K562 (cell line): ENCODE results near the gene TMEM158. TPM values are rescaled to one million over a fixed set of nuclear protein-coding genes. Genes with fewer than 3 reads are reported as not detected.

Experiments
- ARNT ChIP-seq, 2 experiments: fragments of 450-650 bp; IDR thresholded peaks; 2 replicates each; pipeline ENCODE4 v1.6.1; 2016; ENCODE audit warnings: mild to moderate bottlenecking in 1 of 2
- ATF3 ChIP-seq, 2 experiments: fragments of 450-650 bp in 1 of 2; sonication (generic) in 1 of 2; formaldehyde crosslinking in 1 of 2; IDR thresholded peaks in 1 of 2; conservative IDR thresholded peaks in 1 of 2; 2 replicates each; pipeline versions ENCODE4 v1.6.1 to v1.8.1; 2016 to 2023; ENCODE audit warnings: mild to moderate bottlenecking in 2 of 2, moderate library complexity in 2 of 2, inconsistent platforms in 1 of 2, missing genetic modification reagents in 1 of 2
- ATF6 ChIP-seq: sonication (generic); formaldehyde crosslinking; IDR thresholded peaks from 2 replicates; pipeline ENCODE4 v1.4.0; 2020; ENCODE audit warnings: mild to moderate bottlenecking, missing genetic modification reagents
- BRD4 ChIP-seq: fragments of 200-600 bp; sonication (generic); IDR thresholded peaks from 2 replicates; pipeline ENCODE4 v1.6.1; 2017; ENCODE audit warnings: inconsistent platforms
- CXXC5 ChIP-seq: fragments of 250-450 bp; sonication (Bioruptor Pico); IDR thresholded peaks from 2 replicates; pipeline ENCODE4 v1.8.0; 2022; ENCODE audit warnings: inconsistent platforms, mild to moderate bottlenecking, moderate library complexity
- EP300 ChIP-seq: IDR thresholded peaks from 2 replicates; pipeline ENCODE4 v1.6.1; 2012; ENCODE audit warnings: low read length, improper control_type of control experiment
- ESRRB ChIP-seq: fragments of 250-450 bp; sonication (Bioruptor Pico); IDR thresholded peaks from 2 replicates; pipeline ENCODE4 v1.5.0; 2020; ENCODE audit warnings: mild to moderate bottlenecking, moderate library complexity, borderline replicate concordance
- KHSRP ChIP-seq: fragments of 450-650 bp; IDR thresholded peaks from 2 replicates; pipeline ENCODE4 v1.6.1; 2017
- L3MBTL2 ChIP-seq: fragments of 450-650 bp; IDR thresholded peaks from 2 replicates; pipeline ENCODE4 v1.6.1; 2016; ENCODE audit warnings: mild to moderate bottlenecking, moderate library complexity
- MAX ChIP-seq: sonication (generic); formaldehyde crosslinking; IDR thresholded peaks from 2 replicates; pipeline ENCODE4 v1.9.0; 2022; ENCODE audit warnings: mild to moderate bottlenecking, missing genetic modification reagents
- NRF1 ChIP-seq, 2 experiments: fragments of 450-650 bp; IDR thresholded peaks in 1 of 2; conservative IDR thresholded peaks in 1 of 2; 2 replicates each; pipeline ENCODE4 v1.6.1; 2014; ENCODE audit warnings: mild to moderate bottlenecking in 2 of 2
- POLR2H ChIP-seq: IDR thresholded peaks from 2 replicates; pipeline ENCODE4 v1.6.1; 2016; ENCODE audit warnings: missing genetic modification characterization, low read depth, mild to moderate bottlenecking, control low read depth, missing compliant biosample characterization, moderate library complexity
- TBP ChIP-seq: optimal IDR thresholded peaks from 2 replicates; pipeline ENCODE3; 2011; ENCODE audit warnings: low read depth, low read length, improper control_type of control experiment
- TCF7 ChIP-seq: sonication (generic); IDR thresholded peaks from 2 replicates; pipeline ENCODE4 v1.6.1; 2016; ENCODE audit warnings: antibody characterized with exemption, borderline replicate concordance
- TFAP4 ChIP-seq: sonication (generic); formaldehyde crosslinking; IDR thresholded peaks from 2 replicates; pipeline ENCODE4 v1.8.0; 2022; ENCODE audit warnings: missing genetic modification reagents, mild to moderate bottlenecking, moderate library complexity, borderline replicate concordance
- THRAP3 ChIP-seq: fragments of 450-650 bp; IDR thresholded peaks from 2 replicates; pipeline ENCODE4 v1.6.1; 2016; ENCODE audit warnings: mild to moderate bottlenecking, inconsistent platforms, borderline replicate concordance
- ZBTB12 ChIP-seq: fragments of 250-450 bp; sonication (Bioruptor Pico); IDR thresholded peaks from 2 replicates; pipeline ENCODE4 v1.4.0; 2020
- ZBTB8A ChIP-seq: fragments of 450-650 bp; IDR thresholded peaks from 2 replicates; pipeline ENCODE4 v1.6.1; 2018; ENCODE audit warnings: mild to moderate bottlenecking, moderate library complexity; ENCODE audit not compliant: partially characterized antibody
- ZBTB9 ChIP-seq: fragments of 450-650 bp; formaldehyde crosslinking; IDR thresholded peaks from 2 replicates; pipeline ENCODE4 v1.4.0; 2020; ENCODE audit warnings: mild to moderate bottlenecking, moderate library complexity
- ZNF311 ChIP-seq: fragments of 250-450 bp; sonication (Bioruptor Pico); IDR thresholded peaks from 2 replicates; pipeline ENCODE4 v1.4.0; 2020; ENCODE audit warnings: mild to moderate bottlenecking, moderate library complexity
- polyA plus RNA-seq, 8 experiments: library from polyadenylated mRNA; depleted of rRNA in 4 of 8; stranded (reverse) in 5 of 8; unstranded in 3 of 8; fragments of >200 nt; fragmentation: Nextera tagmentation in 2 of 8; fragmentation: Illumina TruSeq in 1 of 8; extraction: Ambion mirVana in 2 of 8; extraction: Trizol in 1 of 8; gene quantifications; 2 replicates each; pipeline versions ENCODE4 v1.2.1 to v1.2.3, GENCODE V29; 2011 to 2014; ENCODE audit warnings: inconsistent platforms in 1 of 8, missing spikeins in 1 of 8
- total RNA-seq, 7 experiments: library from RNA; depleted of rRNA in 6 of 7; stranded (reverse); fragments of >200 nt in 6 of 7; fragmentation: Illumina TruSeq in 2 of 7; extraction: Trizol in 2 of 7; gene quantifications; 2 replicates each; pipeline versions ENCODE4 v1.2.1 to v1.2.3, GENCODE V29; 2011 to 2021; ENCODE audit warnings: low replicate concordance in 1 of 7

Gene TMEM158
- total and polyA plus RNA-seq, 9 of the 15 experiments (the other 6 are each of a cell fraction or from before 2014, with no cell fraction given): 2.2 to 46.5 (median 8.4) TPM

GRCh38 chr3:45273681-45274515 lies 47.8 kb upstream of the TMEM158 start (continued):
- TF ChIP-seq TBP (peak; percentile 36), TFAP4 (peak; percentile 96), TCF7 (no peak), ESRRB (CRISPR knock-in tag) (no peak; the same call in 1 of the 2 replicates), CXXC5 (CRISPR knock-in tag) (peak; percentile 71; the same call in 1 of the 2 replicates), ZBTB12 (CRISPR knock-in tag) (no peak), ATF3 (IDR thresholded peaks at IDR 0.05) (peak; percentile 83), ATF3 (CRISPR knock-in tag; conservative IDR thresholded peaks at IDR 0.05) (0 out of 2 replicates have a peak, but pooled peaks have one; percentile 32), MAX (CRISPR knock-in tag) (peak; percentile 28; the same call in 1 of the 2 replicates), ZBTB9 (CRISPR knock-in tag) (peak; percentile 65; the same call in 1 of the 2 replicates), ATF6 (CRISPR knock-in tag) (no peak), BRD4 (no peak), L3MBTL2 (peak; percentile 95), ZBTB8A (no peak), ARNT (IDR thresholded peaks at IDR 0.05) (peak; percentile 77 to 100; a peak in 3 of 4 replicates), POLR2H (tag) (no peak), THRAP3 (no peak; the same call in 1 of the 2 replicates), NRF1 (conservative IDR thresholded peaks at IDR 0.05 in 1 of 2, IDR thresholded peaks at IDR 0.05 in 1 of 2) (0 out of 4 replicates have a peak, but pooled peaks have one; percentile 24 to 27), EP300 (peak; percentile 96), KHSRP (no peak), ZNF311 (CRISPR knock-in tag) (peak; percentile 58; the same call in 1 of the 2 replicates)
